Retina (tissue), 1 donor: ENCODE results near the gene POP5.
"Not testable (repeated sequence)": the region's sequence is repeated elsewhere in the genome, so short reads cannot be mapped to it uniquely, and the experiment has no call there.

Source experiments
- DNase-seq: peaks from one replicate; pipeline ENCODE4 v3.0.0-alpha.2; 2016

The POP5 gene

DNA sequence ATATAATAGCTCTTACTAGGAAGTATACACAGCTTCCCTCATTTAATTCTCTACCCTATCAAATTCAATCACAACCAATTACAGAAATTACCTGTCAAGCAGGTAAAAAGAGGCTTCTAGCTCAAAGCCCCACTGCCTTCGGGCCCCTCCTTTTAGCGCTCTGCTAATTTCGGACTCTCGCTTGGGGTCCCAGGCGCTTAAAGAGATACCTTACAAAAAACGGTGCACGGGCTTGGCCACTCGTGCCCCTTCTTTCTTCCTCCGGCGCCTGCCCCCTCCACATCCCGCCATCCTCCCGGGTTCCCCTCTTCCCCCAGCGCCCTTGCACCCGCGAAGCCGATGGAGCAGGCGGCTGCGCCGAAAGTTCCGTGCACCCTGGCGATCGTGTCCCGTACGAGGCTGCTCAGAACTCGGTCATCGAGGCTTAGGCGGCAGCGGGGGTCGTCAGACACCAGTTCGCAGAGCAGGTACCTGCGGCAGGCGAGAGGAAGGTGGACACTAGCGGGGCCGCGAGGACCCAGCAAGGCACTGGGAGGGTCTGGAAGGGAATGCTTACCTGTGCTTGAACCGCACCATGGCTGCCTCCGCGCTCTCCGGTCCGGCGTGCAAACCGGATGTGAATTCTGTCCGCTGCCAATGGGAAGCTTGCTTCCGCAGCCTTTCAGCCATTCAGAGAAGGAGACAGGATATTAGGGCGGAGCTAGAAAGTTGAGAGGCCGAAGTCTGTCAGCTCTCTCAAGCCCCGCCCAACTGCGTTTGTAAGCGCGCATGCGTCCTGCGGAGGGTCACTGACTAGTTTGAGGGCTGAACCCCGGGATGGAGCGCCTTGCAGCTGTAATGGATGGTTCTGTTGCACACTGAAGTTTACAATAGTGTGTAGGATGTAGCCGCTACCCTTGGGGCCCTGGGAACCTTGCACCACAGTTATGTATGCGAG lies at the start of gene POP5:
POP5 (minus strand) TSS at position 616 of the 937 bp plus-strand sequence; CDS start at position 576, 40 bp downstream.
- peak; percentile 92 for DNase-seq

DNA sequence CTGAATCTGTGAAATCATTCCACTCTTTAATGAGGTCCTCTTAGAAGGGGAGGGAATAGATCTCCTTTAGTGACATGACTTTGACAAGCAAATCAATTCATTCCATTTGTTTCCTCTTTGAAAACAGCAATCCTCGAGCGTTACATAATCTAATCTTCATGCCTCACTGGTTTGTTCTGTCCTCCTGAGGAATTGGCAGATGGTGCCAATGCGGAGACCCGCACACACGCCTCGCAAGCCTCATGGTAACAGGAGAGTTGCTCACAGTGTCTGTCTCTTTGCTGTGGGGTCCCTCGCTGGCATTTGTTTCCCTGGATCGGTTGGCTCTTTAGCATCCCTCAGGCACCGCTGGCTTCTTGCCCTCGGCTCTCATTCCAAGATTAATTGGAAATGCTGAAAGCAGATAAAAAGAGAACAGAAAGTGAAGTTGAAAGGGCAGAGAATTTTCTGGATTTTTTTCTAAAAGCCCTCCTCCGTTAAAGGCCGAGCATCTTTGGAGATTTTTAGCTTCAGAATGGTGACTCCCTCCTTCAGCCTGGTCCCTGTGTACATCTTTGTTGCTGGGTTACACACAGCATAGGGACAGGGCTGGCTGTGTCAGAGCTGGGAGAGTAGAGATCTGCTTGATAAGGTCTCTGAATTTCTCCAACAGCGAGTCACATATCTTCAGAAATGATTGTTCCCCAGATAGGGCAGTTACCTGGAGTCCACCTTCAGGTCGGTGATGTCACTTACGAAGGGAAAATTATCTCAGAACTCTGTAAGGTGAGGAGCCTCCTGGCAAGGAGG lies 49.1 kb upstream of the POP5 start:
- peak; percentile 78 for DNase-seq

DNA sequence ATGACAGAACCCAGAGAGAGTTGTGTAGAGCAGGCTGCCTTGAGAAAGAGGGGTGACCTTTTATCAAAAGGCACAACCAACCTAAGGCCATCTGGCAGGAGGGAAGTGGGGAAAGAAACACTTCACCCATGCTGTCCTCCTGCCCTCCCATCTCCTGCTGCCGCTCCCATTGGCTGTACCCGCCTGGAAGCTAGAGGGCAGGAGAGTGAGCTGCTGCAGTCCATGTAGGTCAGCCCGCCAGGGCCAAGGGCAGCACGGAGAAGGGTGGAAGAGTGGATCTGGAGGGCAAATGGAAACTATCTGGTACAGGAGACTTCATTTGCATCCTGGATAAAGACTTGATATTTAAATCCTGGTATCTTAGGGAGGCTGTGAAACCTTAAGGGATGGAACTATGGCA lies 47.7 kb upstream of the POP5 start:
- peak; percentile 54 for DNase-seq

- DNase-seq: no peak
These were observed 44.6 kb upstream of the POP5 start for GRCh38 chr12:120625557-120626419.

- DNase-seq: no peak
These were observed 39.4 kb upstream of the POP5 start for GRCh38 chr12:120620624-120621023.

DNA sequence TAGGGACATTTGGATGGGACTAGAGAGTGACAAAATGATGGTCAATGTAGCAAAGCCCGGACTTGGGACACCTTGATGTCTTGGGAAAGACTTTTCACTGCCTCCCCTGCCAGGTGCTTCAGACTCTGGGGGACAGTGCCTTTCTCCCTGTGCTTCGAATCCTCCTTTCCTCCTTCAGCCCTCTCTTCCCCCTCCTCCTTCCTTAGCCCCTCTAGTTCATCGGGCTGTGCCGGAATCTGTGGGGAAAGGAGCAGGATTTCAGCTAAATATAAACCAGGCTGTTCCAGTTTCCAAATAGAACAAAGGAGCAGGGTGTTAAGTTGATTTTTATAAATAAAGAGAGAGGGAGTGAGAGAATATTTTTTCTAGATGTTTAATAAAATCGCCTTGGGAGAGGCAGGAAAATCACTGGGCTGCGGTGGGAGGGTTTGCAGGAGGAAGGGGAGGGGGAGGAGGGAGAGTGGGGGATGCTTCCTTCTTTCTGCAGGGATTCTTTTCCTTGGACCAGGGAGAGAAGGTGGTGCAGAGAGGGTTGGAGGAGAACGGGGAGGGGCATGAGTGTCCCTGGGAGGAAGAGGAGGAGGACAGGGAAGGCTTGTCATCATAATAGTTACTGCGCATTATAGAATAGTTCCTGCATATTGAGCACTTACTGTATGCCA lies 37.9 kb upstream of the POP5 start:
- DNase-seq: no peak

DNA sequence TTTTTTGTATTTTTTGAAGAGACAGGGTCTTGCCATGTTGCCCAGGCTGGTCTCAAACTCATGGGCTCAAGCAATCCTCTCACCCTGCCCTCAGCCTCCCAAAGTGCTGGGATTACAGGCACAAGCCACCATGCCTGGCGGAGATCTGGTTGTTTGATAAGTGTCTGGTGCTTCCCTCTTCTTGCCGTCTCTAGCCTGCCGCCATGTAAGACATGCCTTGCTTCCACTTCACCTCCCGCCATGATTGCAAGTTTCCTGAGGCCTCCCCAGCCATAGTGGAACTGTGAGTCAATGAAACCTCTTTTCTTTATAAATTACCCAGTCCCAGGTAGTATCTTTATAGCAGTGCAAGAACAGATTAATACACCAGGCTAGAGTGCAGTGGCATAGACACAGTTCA lies 36.6 kb upstream of the POP5 start:
- DNase-seq: not testable (repeated sequence)

DNA sequence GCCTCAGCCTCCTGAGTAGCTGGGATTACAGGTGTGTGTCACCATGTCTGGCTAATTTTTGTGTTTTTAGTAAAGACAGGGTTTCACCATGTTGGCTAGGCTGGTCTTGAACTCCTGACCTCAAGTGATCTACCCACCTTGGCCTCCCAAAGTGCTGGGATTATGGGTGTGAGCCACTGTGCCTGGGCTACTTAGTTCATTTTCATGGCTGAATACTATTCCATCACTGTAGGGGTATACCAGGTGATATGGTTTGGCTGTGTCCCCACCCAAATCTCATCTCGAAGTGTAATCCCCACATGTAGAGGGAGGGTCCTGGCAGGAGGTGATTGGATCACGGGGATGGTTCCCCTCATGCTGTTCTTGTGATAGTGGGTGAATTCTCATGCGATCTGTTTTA lies 36.0 kb upstream of the POP5 start:
- not testable (repeated sequence) for DNase-seq

DNA sequence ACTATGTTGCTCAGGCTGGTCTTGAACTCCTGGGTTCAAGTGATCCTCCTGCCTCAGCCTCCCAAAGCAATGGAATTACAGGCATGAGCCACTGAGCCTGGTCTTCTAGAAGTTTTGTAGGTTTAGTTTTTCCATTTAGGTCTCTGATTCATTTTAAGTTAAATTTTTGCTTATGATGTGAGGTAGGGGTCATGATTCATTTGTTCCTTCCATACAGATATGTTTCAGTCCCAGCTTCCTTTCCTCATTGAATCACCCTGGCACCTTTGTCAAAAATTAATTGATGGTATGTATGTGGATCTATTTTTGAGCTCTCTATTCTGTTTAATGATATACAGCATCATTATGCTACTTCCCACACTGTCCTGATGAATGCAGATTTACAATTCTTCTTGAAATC lies 33.6 kb upstream of the POP5 start:
- DNase-seq: no peak

GRCh38 chr12:120611534-120611933 lies 30.3 kb upstream of the POP5 start:
- not testable (repeated sequence) for DNase-seq

DNA sequence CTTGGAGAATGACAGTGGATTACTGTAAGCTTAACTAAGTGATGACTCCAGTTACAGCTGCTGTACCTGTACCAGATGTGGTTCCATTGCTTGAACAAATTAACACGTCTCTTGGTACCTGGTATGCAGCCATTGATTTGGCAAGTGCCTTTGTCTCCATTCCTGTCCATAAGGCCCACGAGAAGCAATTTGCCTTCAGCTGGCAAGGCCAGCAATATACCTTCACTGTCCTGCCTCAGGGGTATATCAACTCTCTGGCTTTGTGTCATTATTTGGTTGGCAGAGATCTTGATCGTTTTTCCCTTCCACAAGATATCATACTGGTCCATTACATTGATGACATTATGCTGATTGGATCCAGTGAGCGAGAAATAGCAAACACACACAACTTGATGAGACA lies 29.4 kb upstream of the POP5 start:
- no peak for DNase-seq

- DNase-seq: not testable (repeated sequence)
These were observed 21.2 kb upstream of the POP5 start for GRCh38 chr12:120602416-120602815.

- no peak for DNase-seq
These were observed 18.7 kb upstream of the POP5 start for GRCh38 chr12:120599672-120600552.

GRCh38 chr12:120598674-120599463 lies 17.7 kb upstream of the POP5 start:
- no peak for DNase-seq

DNA sequence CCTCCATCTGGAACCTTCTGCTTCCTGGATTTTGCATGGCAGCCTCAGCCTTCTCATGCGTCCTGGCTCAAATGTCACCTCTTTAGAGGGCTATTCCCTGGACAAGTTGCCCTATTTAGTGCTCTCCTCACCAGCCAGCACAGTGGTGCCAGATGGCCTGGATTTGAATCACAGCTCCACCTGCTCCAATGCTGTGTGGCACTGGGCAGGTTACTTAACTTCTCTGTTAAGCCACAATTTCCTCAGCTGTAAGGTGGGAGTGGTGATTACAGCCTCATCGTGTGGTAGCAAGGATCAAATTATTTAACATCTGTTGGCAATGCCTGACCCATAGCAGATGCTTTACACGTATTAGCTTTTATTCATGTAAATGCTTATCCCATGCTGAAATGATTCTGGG lies 16.7 kb upstream of the POP5 start:
- DNase-seq: no peak

- no peak for DNase-seq
These were observed 15.7 kb upstream of the POP5 start for GRCh38 chr12:120596901-120597300.

GRCh38 chr12:120592121-120593049 lies 11.2 kb upstream of the POP5 start:
- DNase-seq: no peak

GRCh38 chr12:120590741-120591407 lies 9.7 kb upstream of the POP5 start:
- no peak for DNase-seq
